ENCODE measurements around the gene ARMC3.

The ARMC3 gene

DNA sequence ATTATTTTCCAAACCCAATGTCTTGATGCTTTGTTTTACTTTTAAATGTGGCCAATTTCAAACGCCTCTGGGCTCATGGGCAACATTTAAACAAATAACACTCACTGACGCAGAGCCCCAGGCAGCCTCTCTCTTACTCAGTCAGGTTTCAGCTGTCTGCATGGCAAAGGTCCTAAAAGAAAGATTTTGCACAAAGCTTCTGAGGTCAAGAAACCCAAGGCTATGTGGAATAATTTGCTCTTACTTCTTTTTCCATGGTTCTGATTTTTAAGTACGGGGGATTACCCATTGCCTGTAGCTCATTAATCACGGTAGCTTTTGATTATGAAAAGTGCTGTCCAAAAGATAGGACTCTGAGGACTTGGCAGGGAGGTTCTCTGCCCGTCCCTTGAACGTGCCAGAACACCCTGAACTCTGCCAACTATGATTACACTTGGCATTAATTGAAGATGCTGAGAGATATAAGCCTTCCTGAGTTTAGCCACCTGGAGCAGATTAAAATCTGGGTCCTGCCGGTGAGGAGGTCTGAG is 153.4 kb downstream of the ARMC3 start:
- DNase-seq, result no peak

DNA sequence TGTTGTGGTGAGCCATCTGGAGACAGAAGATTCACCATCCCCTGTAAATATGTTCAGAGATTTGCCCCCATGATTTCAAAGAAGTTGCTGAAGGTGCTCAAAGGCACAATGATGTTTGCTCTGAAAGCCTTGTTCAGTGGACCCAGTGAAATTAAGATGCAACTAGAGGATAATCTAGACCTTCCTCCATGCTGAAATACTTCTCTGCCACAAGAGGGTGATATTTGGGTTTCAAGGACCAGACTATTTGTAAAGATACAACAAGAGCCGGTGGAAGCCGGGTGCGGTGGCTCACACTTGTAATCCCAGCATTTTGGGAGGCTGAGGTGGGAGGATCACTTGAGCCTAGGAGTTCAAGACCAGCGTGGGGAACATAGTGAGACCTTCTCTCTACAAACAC is 154.0 kb downstream of the ARMC3 start:
- no peak for DNase-seq

All from NCI-H82 (cell line).